Astrocyte (in vitro differentiated cells and primary cell): ENCODE measurements around the gene IL17RD.

Experiments used
- EZH2 ChIP-seq: IDR thresholded peaks from 2 replicates; pipeline ENCODE4 v1.6.1; 2012; ENCODE audit warnings: mild to moderate bottlenecking, low read length, inconsistent platforms; ENCODE audit not compliant: insufficient read depth
- TF ChIP-seq, protein P1 (sequence below): IDR thresholded peaks from 2 replicates; pipeline ENCODE4 v1.5.1; 2011; ENCODE audit warnings: low read depth, mild to moderate bottlenecking, inconsistent platforms, low read length, moderate library complexity; ENCODE audit not compliant: insufficient read depth

DNA sequence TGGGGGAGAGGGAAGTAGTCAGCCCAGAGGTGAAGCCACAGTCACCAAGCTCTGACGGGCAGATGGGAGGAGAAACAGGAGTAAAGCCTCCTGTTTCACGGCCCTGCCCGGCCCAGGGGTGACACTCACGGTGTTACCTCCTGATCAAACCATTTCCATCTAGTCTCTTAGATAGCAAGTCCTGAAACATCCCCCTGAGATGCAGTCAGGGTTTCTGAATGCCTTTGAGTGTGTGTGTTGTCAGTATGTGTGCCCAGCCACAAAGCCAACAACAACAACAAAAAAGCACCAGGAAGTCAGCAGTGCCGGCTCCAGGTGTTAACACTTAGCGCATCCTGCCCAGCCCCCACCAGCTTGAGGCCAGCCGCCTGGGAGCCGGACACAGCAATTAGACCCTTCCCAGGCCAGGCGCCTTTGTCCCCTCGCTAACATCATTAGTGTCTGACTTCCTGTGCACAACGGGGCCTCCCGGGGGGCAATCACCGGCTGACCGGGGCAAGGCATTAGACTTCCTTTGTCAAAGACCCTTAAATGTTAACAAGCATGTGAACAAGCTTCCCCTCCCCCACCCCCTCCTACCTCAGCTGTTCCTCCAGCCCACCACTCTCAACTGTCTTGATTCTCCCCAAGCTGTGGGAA is 34.5 kb downstream of the IL17RD start:
- TF ChIP-seq, protein P1, sequence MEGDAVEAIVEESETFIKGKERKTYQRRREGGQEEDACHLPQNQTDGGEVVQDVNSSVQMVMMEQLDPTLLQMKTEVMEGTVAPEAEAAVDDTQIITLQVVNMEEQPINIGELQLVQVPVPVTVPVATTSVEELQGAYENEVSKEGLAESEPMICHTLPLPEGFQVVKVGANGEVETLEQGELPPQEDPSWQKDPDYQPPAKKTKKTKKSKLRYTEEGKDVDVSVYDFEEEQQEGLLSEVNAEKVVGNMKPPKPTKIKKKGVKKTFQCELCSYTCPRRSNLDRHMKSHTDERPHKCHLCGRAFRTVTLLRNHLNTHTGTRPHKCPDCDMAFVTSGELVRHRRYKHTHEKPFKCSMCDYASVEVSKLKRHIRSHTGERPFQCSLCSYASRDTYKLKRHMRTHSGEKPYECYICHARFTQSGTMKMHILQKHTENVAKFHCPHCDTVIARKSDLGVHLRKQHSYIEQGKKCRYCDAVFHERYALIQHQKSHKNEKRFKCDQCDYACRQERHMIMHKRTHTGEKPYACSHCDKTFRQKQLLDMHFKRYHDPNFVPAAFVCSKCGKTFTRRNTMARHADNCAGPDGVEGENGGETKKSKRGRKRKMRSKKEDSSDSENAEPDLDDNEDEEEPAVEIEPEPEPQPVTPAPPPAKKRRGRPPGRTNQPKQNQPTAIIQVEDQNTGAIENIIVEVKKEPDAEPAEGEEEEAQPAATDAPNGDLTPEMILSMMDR = no peak
- no peak for TF ChIP-seq EZH2
